Dermis microvascular lymphatic vessel endothelial cell (primary cell): ENCODE measurements around the gene UTP4. TPM values are rescaled to one million over a fixed set of nuclear protein-coding genes. Genes with fewer than 3 reads are reported as not detected.

Experiments used
- DNase-seq, 2 donors: peaks; one replicate each; pipeline versions ENCODE4 v3.0.0 to v3.0.0-alpha.2; 2010; ENCODE audit warnings: low read depth in 2 of 2
- total RNA-seq: library from RNA; depleted of rRNA; stranded (reverse); fragments of >200 nt; gene quantifications from 2 replicates; pipeline ENCODE4 v1.2.1, GENCODE V29; 2014

Gene UTP4
- total RNA-seq, 1 donor from 2014 or later, result 10.7 TPM

- no peak for DNase-seq
These were observed 39.1 kb downstream of the UTP4 start for GRCh38 chr16:69171325-69172084.

- peak in 1 of 2 donors; percentile 29 for DNase-seq
These were observed 43.8 kb downstream of the UTP4 start for GRCh38 chr16:69176033-69176800.

- DNase-seq, result peak in 1 of 2 donors; percentile 61
These were observed 47.0 kb downstream of the UTP4 start for GRCh38 chr16:69179328-69180010.

GRCh38 chr16:69180011-69180338 lies 47.5 kb downstream of the UTP4 start:
- DNase-seq, result no peak

GRCh38 chr16:69182730-69183416 lies 50.4 kb downstream of the UTP4 start:
- DNase-seq, result no peak

- DNase-seq, result peak; percentile 60 to 87
These were observed 54.4 kb downstream of the UTP4 start, which contains the start of gene SNTB2 for GRCh38 chr16:69186642-69187445. TSS of gene SNTB2 (plus strand) at chr16:69187164. CDS start at chr16:69187167, 3 bp downstream.

GRCh38 chr16:69187446-69188235 lies 55.2 kb downstream of the UTP4 start:
- DNase-seq, result peak in 1 of 2 donors; percentile 41

- DNase-seq, result peak in 1 of 2 donors; percentile 52
These were observed 55.7 kb downstream of the UTP4 start for GRCh38 chr16:69188236-69188549.

- peak in 1 of 2 donors; percentile 62 for DNase-seq
These were observed 56.3 kb downstream of the UTP4 start for GRCh38 chr16:69188716-69189115.

- DNase-seq, result no peak
These were observed 57.7 kb downstream of the UTP4 start for GRCh38 chr16:69190046-69190588.

- no peak for DNase-seq
These were observed 58.1 kb downstream of the UTP4 start for GRCh38 chr16:69190598-69190997.

- no peak for DNase-seq
These were observed 58.7 kb downstream of the UTP4 start for GRCh38 chr16:69191136-69191535.

GRCh38 chr16:69193855-69194254 lies 61.4 kb downstream of the UTP4 start:
- DNase-seq, result no peak

- no peak for DNase-seq
These were observed 62.0 kb downstream of the UTP4 start for GRCh38 chr16:69194488-69194887.

GRCh38 chr16:69195369-69196029 lies 63.0 kb downstream of the UTP4 start:
- no peak for DNase-seq

- DNase-seq, result no peak
These were observed 65.1 kb downstream of the UTP4 start for GRCh38 chr16:69197573-69197972.

- no peak for DNase-seq
These were observed 66.9 kb downstream of the UTP4 start for GRCh38 chr16:69199382-69199781.

- DNase-seq, result no peak
These were observed 68.8 kb downstream of the UTP4 start for GRCh38 chr16:69201291-69201690.

GRCh38 chr16:69201787-69202186 lies 69.3 kb downstream of the UTP4 start:
- DNase-seq, result no peak
